Measurements from ENCODE around the gene PNPLA5.

- TF ChIP-seq ZNF70 (CRISPR knock-in tag; IDR thresholded peaks at IDR 0.05): no peak
- no peak for TF ChIP-seq ARNTL (CRISPR knock-in tag; IDR thresholded peaks at IDR 0.05; ENCODE audit: borderline replicate concordance, low read depth)
- TF ChIP-seq RARB (CRISPR knock-in tag; IDR thresholded peaks at IDR 0.05): no peak
- TF ChIP-seq ZFP3 (CRISPR knock-in tag; IDR thresholded peaks at IDR 0.05): no peak
- no peak for TF ChIP-seq ESRRG (CRISPR knock-in tag; IDR thresholded peaks at IDR 0.05)
- TF ChIP-seq OSR1 (CRISPR knock-in tag; IDR thresholded peaks at IDR 0.05): no peak
- TF ChIP-seq ZNF565 (CRISPR knock-in tag; conservative IDR thresholded peaks at IDR 0.05; ENCODE audit: low read depth): no peak
- no peak for TF ChIP-seq PATZ1 (CRISPR knock-in tag; IDR thresholded peaks at IDR 0.05; ENCODE audit: borderline replicate concordance)
- no peak for TF ChIP-seq TSHZ2 (CRISPR knock-in tag; IDR thresholded peaks at IDR 0.05)
- TF ChIP-seq TOX (CRISPR knock-in tag; IDR thresholded peaks at IDR 0.05; ENCODE audit: borderline replicate concordance): no peak
Measured at GRCh38 chr22:43881091-43882061, 10.4 kb downstream of the PNPLA5 start.

All from SK-N-SH treated with all-trans-retinoic acid at 6 μM for 48 hours (cell line).